Endometrial microvascular endothelial cells (primary cell): Measurements from ENCODE around the gene CRACR2B. TPM values are rescaled to one million over a fixed set of nuclear protein-coding genes. Genes with fewer than 3 reads are reported as not detected.

Experiments used
- in situ Hi-C: cut with HindIII; loops from 2 replicates; pipeline ENCODE4 v1.10.0; 2017; ENCODE audit warnings: low sequenced_read_pairs, low pct_unique_long_range_greater_than_20kb; ENCODE audit errors: inconsistent ontology term
- total RNA-seq: library from RNA; depleted of rRNA; stranded (reverse); fragments of >200 nt; gene quantifications from one replicate; pipeline ENCODE4 v1.2.3, GENCODE V29; 2015; ENCODE audit errors: inconsistent ontology term

Gene CRACR2B
- total RNA-seq, 1 donor from 2014 or later, result 6.6 TPM

DNA sequence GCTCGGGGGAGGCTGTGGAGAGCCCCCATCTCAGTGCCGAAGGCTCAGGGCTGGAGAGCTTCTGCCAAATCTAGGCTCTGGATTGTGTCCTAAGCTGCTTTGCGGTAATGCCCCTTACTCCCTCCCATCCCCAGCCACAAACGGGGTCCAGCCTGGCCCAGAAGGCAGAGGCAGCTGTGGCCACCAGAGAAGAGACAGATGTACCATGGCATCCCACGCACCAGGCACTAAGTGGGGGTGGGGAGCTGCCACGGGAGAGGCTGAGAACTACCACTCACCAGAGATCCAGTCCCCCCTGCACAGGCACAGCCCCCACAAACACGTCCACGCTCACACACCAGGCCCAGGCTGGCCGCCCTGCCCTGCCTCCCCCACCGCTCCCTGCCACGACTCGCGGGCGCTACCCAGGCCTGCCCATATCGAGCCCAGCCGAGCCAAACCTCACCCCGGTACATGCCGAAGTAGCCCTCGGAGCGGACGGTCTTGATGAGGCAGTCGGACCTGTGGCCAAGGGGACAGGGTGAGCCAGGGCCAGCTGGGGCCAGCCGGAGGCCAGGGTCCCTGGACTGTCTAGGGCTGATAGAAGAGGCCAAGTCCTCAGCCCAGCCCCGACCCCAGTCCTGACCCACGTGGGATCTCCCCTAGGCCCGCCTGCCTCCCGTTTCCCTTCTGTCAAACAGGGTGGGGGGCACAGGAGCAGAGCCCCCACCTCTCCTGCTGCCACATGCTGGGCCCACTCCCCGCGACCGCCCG, 33.5 kb upstream of the CRACR2B start:
- in situ Hi-C loops, result no loop called here

DNA sequence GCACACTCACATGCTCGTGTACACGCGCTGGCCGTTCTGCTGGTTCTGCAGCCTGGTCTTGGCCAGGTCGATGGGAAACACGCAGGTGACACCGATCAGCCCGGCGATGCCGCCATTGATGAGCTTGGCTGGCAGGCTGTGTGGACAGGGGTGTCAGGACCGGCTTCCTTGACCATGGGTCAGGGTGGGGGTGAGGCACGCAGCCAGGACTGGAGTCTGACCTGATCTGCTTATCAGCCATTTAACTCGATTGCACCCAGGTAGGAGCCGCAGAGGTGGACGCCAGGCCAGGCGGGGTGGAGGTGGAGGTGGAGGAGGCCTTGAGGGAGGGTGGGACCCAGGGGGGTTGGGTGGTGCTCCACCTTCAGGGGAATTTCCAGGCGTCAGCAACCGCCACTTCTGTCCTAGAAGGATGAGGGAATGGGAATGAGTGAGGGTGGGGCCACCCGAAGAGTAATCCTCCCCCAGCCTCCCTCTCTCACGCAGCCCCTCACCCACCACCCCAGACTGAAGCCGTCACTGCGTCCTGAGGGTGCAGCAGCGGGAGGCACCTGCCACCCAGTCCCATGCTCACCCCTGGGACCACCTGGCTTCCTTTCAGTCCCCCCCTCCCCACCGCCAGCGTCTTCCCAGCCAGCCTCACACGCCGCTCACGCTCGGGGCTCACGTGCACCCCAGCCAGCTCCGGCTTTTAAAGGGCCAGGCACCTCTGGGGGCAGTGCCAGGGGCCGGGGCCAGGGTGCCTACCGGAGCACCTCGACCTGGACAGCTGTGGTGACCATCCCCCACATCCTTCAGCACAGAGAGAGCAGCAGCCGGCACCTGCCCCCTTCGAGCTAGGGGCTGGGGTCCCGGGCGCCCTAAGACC, 32.7 kb upstream of the CRACR2B start:
- in situ Hi-C loops, result no loop called here

- in situ Hi-C loops, result no loop called here
These were observed 31.8 kb upstream of the CRACR2B start for GRCh38 chr11:795634-796564.

GRCh38 chr11:796565-797295, 31.0 kb upstream of the CRACR2B start:
- in situ Hi-C loops, result no loop called here

DNA sequence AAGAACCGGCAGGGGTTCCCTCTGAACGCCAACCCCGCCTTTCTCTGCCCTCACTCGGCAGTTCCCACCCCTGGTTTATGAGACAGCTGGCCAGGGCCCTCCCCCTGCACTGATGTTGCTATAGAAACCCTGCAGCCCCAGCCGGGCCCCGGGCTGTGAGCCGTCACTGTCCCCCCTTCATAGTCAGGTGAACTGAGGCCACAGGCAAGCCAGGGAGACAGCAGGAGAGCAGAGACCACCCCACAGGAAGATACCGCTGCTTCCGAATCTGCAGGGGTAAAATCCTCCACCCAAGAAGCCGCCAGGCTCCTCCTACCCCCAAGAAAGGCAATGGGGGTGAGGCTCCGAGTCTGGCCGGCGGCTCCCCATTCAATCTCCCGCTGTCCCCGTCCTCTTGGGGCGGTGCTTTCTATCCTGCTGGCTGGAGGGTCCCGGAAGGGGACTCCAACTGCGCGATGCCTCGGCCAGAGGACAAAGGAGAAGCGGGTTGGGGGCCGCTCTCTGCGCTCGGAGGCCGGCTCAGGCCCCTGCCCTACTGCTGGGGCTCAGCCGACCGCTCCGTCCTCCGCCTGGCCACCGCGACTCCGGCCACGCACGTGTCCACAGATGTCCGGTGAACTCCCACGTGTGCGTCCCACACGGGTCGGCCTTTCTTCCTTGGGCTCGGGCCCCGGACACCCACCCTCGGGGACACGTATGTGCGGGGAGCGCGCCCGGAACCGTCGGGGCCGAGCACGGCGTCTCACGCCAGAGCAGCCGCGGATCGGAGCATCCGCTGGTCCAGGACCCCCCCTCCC, 30.2 kb upstream of the CRACR2B start:
- in situ Hi-C loops, result no loop called here

GRCh38 chr11:798093-798713, 29.5 kb upstream of the CRACR2B start, which contains the start of gene SLC25A22:
TSS of gene SLC25A22 (minus strand) at chr11:798281. CDS start at chr11:795006, 3,275 bp downstream.
- in situ Hi-C loops, result no loop called here

- in situ Hi-C loops, result no loop called here
These were observed 27.9 kb upstream of the CRACR2B start for GRCh38 chr11:799641-800316.

GRCh38 chr11:800473-800872, 27.2 kb upstream of the CRACR2B start:
- in situ Hi-C loops, result no loop called here

DNA sequence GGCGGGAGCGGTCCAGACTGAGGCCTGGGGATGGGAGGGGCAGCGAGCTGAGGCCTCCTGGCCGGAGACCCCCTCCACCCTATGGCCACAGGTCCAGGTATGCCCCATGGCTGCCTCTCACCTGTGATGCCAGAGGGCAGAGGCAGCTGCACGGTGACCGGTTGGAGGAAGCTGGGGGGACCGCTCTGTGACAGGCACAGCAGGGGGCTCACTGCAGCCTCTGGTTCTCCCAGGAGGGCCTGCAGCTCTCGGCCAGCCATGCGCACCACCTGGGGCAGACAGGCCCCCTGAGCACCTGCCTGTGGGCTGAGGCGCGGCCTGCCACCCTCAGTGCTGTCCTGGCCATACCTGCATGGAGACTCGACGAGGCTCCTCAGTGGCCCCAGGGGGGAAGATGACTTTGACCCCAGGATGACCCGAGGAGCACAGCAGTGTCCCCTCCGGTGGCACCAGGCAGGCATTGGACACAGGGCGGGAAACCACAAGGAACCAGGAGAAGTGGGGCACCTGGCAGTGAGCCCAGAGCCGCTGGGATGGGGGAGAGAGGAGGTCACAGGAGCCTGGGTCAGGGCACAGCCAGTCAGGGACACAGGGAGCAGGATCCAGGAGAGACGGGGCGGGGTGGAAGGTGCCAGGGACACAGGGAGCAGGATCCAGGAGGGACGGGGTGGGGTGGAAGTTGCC, 26.5 kb upstream of the CRACR2B start:
- in situ Hi-C loops, result no loop called here

- in situ Hi-C loops, result no loop called here
These were observed 25.6 kb upstream of the CRACR2B start for GRCh38 chr11:802018-802617.

- in situ Hi-C loops, result no loop called here
These were observed 24.8 kb upstream of the CRACR2B start for GRCh38 chr11:802693-803466.

GRCh38 chr11:803467-803742, 24.3 kb upstream of the CRACR2B start:
- in situ Hi-C loops, result no loop called here

DNA sequence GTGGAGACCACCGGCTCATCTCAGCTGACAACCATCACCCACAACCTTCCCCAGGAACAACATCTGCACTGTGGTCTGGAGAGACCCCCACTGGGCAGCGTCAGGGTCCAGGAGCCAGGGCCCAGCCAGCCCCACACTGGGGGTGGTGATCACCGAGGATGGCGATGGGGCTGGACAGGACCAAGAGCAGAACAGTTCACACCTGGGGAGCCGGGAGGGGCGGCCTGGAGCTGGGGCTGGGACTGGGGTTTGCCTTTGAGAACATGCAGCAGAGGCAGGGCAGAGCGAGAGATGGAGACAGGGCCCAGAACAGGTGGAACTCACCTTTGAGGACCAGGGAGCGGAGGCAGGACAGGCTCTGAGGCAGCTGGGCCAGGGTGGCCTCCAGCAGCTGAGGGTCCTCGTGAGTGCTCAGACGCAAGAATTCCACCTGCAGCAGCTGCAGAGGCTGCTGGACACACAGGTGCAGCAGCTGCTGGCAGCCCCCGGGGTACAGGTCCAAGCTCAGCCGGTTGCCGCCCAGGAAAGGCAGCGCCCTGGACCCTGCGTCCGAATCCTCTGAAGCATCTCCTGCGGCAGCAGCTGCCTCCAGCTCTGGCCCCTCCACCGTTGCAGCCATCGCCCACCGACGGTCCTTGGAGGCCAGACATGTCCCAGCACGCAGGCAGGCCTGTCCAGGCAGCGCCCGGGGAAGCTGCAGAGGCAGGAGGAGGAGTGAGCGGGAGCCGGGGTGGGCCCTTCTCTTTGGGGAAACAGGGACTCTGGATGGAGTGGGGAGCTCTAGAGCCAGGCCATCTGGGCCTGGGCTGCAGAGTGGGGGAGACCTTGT, 23.7 kb upstream of the CRACR2B start:
- in situ Hi-C loops, result no loop called here

DNA sequence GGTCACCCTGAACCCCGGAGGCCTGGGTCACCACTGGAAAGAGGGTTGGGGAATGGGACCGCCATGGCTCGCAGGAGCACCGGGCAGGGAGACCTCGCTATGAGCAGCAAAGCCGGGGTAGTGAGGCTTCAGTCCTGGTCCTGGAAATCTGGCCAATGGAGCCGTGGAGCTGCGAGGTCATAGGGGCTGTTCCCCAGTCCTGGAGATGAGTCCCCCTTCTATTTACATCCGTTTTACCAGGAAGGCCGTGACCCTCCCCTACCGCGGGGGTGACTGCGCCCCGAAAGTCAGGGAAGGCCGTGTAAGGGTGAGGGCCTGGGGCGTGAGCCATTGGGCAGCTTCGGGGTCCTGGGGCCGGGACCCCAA, 23.1 kb upstream of the CRACR2B start:
- in situ Hi-C loops, result no loop called here
